Stimulated activated CD4-positive, alpha-beta T cell treated with anti-CD3 and anti-CD28 coated beads, TNF-alpha, amount 100 ng/mL, for 4 hours (primary cell): ENCODE measurements around the gene TGM3.

ENCODE experiments used
- DNase-seq, 3 experiments: peaks; one replicate each; pipeline ENCODE4 v3.0.0-alpha.2; 2020; ENCODE audit warnings: low read depth in 3 of 3

Gene TGM3

GRCh38 chr20:2379511-2380229 is 83.9 kb downstream of the TGM3 start:
- no peak for DNase-seq

- no peak for DNase-seq
These were observed 84.8 kb downstream of the TGM3 start, which contains the start of gene TGM6 for GRCh38 chr20:2380601-2381000. TSS of gene TGM6 (plus strand) at chr20:2380901. CDS start at chr20:2380969, 68 bp downstream.

- DNase-seq, result no peak
These were observed 85.5 kb downstream of the TGM3 start for GRCh38 chr20:2381303-2381702.

DNA sequence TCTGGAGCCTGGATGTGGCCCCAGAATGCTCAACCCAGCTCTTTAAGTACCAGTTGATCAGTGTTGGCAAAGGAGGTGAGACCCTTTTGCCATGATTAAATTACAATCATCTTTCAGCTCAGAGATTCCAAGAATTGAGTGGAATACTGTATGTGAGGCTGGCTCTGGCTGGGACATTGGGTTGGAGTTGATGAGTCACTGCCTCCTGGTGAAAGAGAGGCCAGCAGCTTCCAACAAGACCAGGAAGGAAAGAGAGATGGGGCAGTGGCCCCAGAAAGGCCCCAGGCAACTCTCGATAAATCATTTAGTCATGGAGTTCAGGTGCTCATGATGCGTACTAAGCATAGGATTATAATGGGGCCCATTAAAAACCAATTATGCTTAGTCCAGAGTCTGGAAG is 87.0 kb downstream of the TGM3 start:
- DNase-seq, result no peak

GRCh38 chr20:2385026-2385425 is 89.2 kb downstream of the TGM3 start:
- no peak for DNase-seq

GRCh38 chr20:2385496-2385895 is 89.7 kb downstream of the TGM3 start:
- no peak for DNase-seq

GRCh38 chr20:2386516-2387179 is 90.8 kb downstream of the TGM3 start:
- no peak for DNase-seq

GRCh38 chr20:2387180-2387577 is 91.4 kb downstream of the TGM3 start:
- DNase-seq, result peak in 1 of 3 experiments; percentile 12

- no peak for DNase-seq
These were observed 91.8 kb downstream of the TGM3 start for GRCh38 chr20:2387580-2387979.
